Lower leg skin (tissue), 4 donors: ENCODE measurements around the gene ATP5F1D. TPM values are rescaled to one million over a fixed set of nuclear protein-coding genes. Genes with fewer than 3 reads are reported as not detected.

Experiments used
- DNase-seq, 2 donors: peaks; one replicate each; pipeline ENCODE4 v3.0.0-alpha.2; 2019; ENCODE audit warnings: low spot score in 2 of 2
- H3K4me3 ChIP-seq: fragments of 200-600 bp; sonication (generic); 2 replicates; pipeline ENCODE4 v1.5.1; 2017; ENCODE audit warnings: mild to moderate bottlenecking, low read depth; ENCODE audit not compliant: poor library complexity, severe bottlenecking
- CTCF ChIP-seq, 3 donors: fragments of 450-650 bp; IDR thresholded peaks; one replicate each; pipeline ENCODE4 v1.5.1; 2016; ENCODE audit warnings: antibody characterized with exemption in 3 of 3, mild to moderate bottlenecking in 3 of 3, moderate library complexity in 2 of 3
- POLR2A ChIP-seq, 2 donors: fragments of 450-650 bp; IDR thresholded peaks; one replicate each; pipeline ENCODE4 v1.6.1; 2016 to 2017; ENCODE audit warnings: antibody characterized with exemption in 2 of 2, mild to moderate bottlenecking in 1 of 2, moderate library complexity in 1 of 2
- WGBS, 2 donors: methylation state at CpG; one replicate each; pipeline ENCODE4 v1.1.5; 2018; 5-methylcytosine and 5-hydroxymethylcytosine counted together
- intact Hi-C: fragments of 100-400 bp; cut with DNase I; formaldehyde crosslinking; loops from one replicate; pipeline ENCODE4 v1.15.0; 2023; ENCODE audit warnings: low total_unique reads
- total RNA-seq, 4 donors: library from RNA; depleted of rRNA; stranded (reverse); fragments of >200 nt; gene quantifications; one replicate each; pipeline ENCODE4 v1.1.0, GENCODE V29; 2016

ATP5F1D gene
- total RNA-seq, 4 donors from 2014 or later: 121 to 198 (median 146) TPM

GRCh38 chr19:1291761-1292418, 50.3 kb downstream of the ATP5F1D start:
- WGBS, 2 donors: 15 to 30% methylated on average over 24 to 25 of the region's 25 CpGs
- DNase-seq: no peak
- intact Hi-C loops: no loop called here
- H3K4me3 ChIP-seq: no peak overlapping the region
- TF ChIP-seq CTCF (IDR thresholded peaks at IDR 0.05): no peak
- TF ChIP-seq POLR2A (IDR thresholded peaks at IDR 0.05): no peak

- H3K4me3 ChIP-seq: no peak overlapping the region
- no peak for DNase-seq
- intact Hi-C loops: no loop called here
- 77 to 81% methylated on average over 16 to 17 of the region's 17 CpGs for WGBS, 2 donors
- TF ChIP-seq POLR2A (IDR thresholded peaks at IDR 0.05) (no peak), CTCF (IDR thresholded peaks at IDR 0.05) (no peak)
Measured at GRCh38 chr19:1292419-1293151, 51.0 kb downstream of the ATP5F1D start.

GRCh38 chr19:1293782-1294604, 52.4 kb downstream of the ATP5F1D start:
- TF ChIP-seq CTCF (IDR thresholded peaks at IDR 0.05) (no peak), POLR2A (IDR thresholded peaks at IDR 0.05) (no peak)
- intact Hi-C loops: no loop called here
- H3K4me3 ChIP-seq: no peak overlapping the region
- 52 to 56% methylated on average over 30 to 34 of the region's 35 CpGs for WGBS, 2 donors
- DNase-seq: no peak

Other genes starting within 250 kb of the ATP5F1D start
- gene GRIN3B, start 241.3 kb upstream of the ATP5F1D start, total RNA-seq: not detected
- 100 to 1,000 TPM; 180 to 299 (median 226) TPM for gene TMEM259, start 220.6 kb upstream of the ATP5F1D start, total RNA-seq
- gene RNU6-2, start 220.2 kb upstream of the ATP5F1D start, total RNA-seq: not detected
- gene CNN2, start 215.1 kb upstream of the ATP5F1D start, total RNA-seq: 10 to 100 TPM; 71.2 to 86.5 (median 79.7) TPM
- 10 to 100 TPM; 30.3 to 39.8 (median 33.5) TPM for gene ABCA7, start 201.6 kb upstream of the ATP5F1D start, total RNA-seq
- gene ARHGAP45, start 174.6 kb upstream of the ATP5F1D start, total RNA-seq: 10 to 100 TPM; 12.4 to 36.0 (median 14.4) TPM
- 100 to 1,000 TPM in 3 of 4 donors, 10 to 100 TPM in 1; 93.3 to 198 (median 123) TPM for gene POLR2E, start 146.4 kb upstream of the ATP5F1D start, total RNA-seq
- 100 to 1,000 TPM; 375 to 507 (median 469) TPM for gene GPX4, start 137.8 kb upstream of the ATP5F1D start, total RNA-seq
- 10 to 100 TPM; 54.8 to 68.6 (median 60.3) TPM for gene SBNO2, start 67.5 kb upstream of the ATP5F1D start, total RNA-seq
- 100 to 1,000 TPM in 1 of 4 donors, 10 to 100 TPM in 3; 74.0 to 106 (median 78.4) TPM for gene STK11, start 36.0 kb upstream of the ATP5F1D start, total RNA-seq
- 10 to 100 TPM in 3 of 4 donors, 1 to 10 TPM in 1; 8.1 to 16.7 (median 13.6) TPM for gene CBARP, start 3.7 kb upstream of the ATP5F1D start, total RNA-seq
- gene MIDN, start 6.8 kb downstream of the ATP5F1D start, total RNA-seq: 100 to 1,000 TPM in 1 of 4 donors, 10 to 100 TPM in 3; 59.7 to 119 (median 78.7) TPM
- 100 to 1,000 TPM; 496 to 546 (median 545) TPM for gene CIRBP, start 27.6 kb downstream of the ATP5F1D start, total RNA-seq
- gene FAM174C, start 33.8 kb downstream of the ATP5F1D start, total RNA-seq: 10 to 100 TPM; 66.3 to 74.1 (median 68.8) TPM
- not detected for gene EFNA2, start 44.1 kb downstream of the ATP5F1D start, total RNA-seq
- gene NDUFS7, start 142.2 kb downstream of the ATP5F1D start, total RNA-seq: 100 to 1,000 TPM; 108 to 217 (median 128) TPM
- 10 to 100 TPM; 33.8 to 72.0 (median 46.0) TPM for gene GAMT, start 159.8 kb downstream of the ATP5F1D start, total RNA-seq
- gene DAZAP1, start 165.8 kb downstream of the ATP5F1D start, total RNA-seq: 10 to 100 TPM; 28.6 to 60.5 (median 48.2) TPM
- 1,000 to 10,000 TPM; 2,226 to 7,190 (median 4,396) TPM for gene RPS15, start 196.6 kb downstream of the ATP5F1D start, total RNA-seq
- 1 to 10 TPM in 1 of 4 donors, under 1 TPM in 2, not detected in 1; 0.11 to 1.1 (median 0.23) TPM for gene APC2, start 208.4 kb downstream of the ATP5F1D start, total RNA-seq
- 10 to 100 TPM; 34.3 to 49.6 (median 45.7) TPM for gene C19orf25, start 237.5 kb downstream of the ATP5F1D start, total RNA-seq
- 1 to 10 TPM; 1.2 to 6.5 (median 2.9) TPM for gene PCSK4, start 248.6 kb downstream of the ATP5F1D start, total RNA-seq
- gene REEP6, start 249.4 kb downstream of the ATP5F1D start, total RNA-seq: 1 to 10 TPM; 6.3 to 8.8 (median 6.6) TPM